Measurements from ENCODE around the gene VSX2.

The VSX2 gene

DNA sequence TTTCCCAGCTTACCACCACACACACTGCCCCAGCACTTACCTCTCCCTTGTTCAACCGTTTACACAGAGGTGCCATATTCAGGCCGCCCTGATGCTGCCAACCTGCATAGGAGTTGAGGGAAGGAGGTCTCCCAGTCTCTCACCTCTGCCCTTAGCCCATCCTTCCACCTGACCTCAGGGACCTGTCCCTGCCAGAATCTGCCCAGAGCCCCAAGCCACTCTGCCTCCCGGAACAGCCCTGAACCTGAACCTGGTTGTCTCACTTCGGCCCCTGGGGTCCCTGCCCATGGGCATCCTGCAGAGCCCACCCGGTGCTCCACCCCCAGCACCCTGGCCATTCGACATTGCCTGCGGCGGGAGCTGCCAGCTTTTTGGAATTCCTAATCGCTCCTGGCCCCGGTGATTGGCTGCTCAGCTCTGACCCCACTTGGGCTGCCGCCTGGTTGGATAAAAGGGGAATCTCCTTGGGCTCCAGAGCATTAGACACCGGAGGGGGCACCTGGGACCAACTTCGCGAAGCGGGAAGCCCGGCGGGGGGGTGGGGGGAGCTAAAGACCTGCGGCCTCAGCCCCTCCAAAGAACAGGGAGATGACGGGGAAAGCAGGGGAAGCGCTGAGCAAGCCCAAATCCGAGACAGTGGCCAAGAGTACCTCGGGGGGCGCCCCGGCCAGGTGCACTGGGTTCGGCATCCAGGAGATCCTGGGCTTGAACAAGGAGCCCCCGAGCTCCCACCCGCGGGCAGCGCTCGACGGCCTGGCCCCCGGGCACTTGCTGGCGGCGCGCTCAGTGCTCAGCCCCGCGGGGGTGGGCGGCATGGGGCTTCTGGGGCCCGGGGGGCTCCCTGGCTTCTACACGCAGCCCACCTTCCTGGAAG, at the start of gene VSX2:
VSX2 (plus strand) TSS at position 476 of the 874 bp plus-strand sequence; CDS start at position 589, 113 bp downstream.
- no peak for DNase-seq (ENCODE audit: low read depth)

DNA sequence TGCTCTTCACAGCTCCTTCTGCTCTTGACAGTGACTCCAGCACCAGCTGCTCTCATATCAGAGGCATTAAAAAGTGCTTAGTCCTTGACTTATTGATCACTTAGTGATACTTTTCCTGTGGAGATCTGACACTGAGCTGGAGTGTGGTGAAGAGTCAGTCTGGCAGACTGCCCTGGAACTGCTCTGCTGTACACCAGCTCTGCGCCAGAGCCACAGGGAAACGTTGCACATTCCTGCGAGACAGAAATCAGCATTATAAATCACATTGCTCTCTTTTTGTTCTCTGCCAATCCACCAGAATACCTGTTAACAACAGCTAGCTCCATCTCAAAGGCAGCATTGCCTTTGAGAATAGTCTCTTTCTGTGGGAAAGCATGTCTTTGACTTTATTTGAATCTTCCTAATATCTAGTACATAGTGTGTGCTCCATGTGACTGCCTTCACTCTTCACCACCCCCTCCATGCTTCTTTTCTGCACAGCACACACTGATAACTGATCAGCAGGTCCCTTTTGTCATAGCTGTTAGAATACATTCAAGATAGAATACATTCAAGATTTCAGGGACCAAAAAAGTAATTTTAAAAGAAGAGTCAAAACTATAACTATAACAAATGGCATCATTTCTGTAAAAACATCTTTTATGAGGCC, 48.2 kb upstream of the VSX2 start:
- no peak for DNase-seq (ENCODE audit: low read depth)

DNA sequence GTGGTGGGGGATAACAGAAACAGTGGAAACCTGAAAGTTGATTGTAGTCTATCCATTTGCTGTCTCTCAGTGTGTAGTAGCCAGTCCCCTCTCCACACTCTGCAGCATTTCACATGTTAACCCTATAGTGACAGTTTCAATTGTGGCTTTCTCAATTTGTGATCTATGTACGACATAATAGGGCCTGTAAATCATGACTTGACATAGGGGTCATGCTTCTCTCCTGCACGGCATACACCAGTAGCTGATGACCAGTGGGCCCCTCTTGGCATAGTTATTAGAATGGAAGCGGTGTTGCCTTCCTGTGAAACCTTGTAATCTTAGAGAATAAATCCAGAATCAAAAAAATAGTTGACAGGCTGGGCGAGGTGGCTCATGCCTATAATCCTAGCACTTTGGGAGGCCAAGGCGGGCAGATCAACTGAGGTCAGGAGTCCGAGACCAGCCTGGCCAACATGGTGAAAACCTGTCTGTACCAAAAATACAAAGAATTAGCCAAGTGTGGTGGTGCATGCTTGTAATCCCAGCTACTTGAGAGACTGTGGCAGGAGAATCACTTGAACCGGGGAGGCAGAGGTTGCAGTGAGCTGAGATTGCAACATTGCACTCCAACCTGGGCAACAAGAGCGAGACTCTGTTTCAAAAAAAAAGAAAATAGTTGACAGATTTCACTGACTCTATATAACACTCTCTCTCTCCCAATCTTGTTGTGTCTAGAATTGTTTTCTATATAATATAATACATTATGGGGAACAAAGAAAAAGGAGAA, 44.6 kb upstream of the VSX2 start:
- DNase-seq (ENCODE audit: low read depth), result no peak

DNA sequence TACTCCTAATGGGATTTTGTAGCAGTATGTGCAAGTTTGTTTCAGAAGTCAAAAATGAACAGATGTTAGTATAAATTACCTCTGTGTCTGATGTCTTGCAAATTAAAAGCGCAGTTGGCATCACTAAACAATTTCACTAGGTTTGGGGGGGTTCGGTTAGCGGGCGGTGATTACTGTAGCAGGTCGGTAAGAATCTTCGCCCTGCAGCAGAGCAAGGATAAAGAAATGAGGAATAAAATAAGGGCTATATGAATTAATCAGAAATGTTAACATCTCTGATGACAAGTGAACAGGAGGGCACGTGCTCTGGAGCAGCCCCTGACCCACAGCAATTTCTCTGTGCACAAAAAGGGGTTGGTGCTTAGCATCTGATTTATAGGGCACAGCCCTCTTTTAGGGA, 43.6 kb upstream of the VSX2 start:
- no peak for DNase-seq (ENCODE audit: low read depth)

DNA sequence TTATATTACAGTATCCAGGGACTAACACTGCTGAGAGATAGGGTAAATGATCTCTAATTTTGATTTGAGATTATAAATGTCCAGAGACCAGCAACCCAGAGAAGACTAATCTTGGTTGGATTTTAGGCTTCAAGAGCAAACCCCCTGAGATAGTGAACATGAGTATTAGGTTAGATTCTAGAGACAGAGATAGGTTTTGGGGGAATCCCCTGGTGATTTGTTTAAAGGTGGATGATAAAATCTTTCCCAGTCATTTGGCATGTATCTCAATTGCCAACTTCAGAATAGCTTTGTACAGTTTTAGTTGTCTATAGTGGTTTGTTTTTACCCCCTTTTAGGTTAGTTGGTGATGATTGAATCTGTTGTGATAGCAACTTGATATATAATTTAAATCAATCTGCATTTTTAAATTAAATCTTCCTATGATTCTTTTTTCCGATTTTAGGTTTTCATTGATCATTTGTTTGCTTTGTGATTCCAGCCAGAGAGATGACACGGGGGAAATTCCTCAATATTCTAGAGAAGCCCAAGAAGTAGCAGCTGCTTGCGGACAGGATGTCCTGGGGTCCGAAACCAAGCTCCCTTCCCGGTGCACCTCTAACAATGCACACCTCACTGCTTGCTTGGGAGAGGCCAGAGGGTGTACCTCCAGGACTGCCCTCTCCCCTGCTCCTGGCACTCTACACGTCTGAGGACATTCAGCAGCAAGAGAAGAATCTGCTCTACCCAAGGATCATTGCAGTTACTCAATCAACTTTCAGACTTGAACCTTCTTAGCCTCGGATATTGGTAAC, 40.6 kb upstream of the VSX2 start:
- DNase-seq (ENCODE audit: low read depth), result no peak

DNA sequence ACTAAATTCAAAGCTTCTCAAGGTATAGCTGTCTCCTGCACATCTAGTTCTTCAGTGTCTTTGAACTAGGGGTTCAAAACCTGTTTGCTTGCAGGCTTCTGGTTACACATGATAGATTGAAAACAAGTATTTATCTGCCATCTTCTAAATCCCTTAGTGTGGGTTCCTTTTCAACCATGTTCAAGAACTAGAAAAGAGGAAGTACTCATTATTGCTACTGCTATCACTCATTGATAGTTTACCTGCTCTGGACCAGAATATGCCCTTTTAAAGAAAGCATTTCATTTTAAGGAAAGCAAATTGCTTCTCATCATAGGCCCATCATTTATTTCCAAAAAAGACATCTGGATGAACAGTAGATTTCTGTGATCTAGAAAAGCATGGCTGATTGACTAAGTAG, 37.1 kb upstream of the VSX2 start:
- DNase-seq (ENCODE audit: low read depth), result no peak

DNA sequence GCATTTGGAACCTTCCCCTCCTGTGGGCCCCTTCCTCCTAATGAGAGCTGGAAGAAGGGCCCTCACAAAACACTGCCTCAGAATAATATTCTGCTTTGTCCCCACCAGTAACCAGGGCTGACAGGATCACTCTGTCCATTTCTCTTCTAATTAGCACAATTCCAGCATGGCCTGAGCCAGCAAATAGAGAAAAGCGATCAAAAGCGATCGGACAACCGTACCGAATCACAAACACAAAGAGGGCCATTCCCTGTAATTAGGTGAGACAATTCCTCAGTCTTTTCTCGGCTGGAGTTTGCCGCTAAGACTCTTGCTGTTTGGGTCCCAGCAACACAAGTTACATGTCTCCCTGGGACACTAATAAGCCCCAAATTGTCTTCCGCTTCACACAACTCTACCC, 35.6 kb upstream of the VSX2 start:
- DNase-seq (ENCODE audit: low read depth), result no peak

DNA sequence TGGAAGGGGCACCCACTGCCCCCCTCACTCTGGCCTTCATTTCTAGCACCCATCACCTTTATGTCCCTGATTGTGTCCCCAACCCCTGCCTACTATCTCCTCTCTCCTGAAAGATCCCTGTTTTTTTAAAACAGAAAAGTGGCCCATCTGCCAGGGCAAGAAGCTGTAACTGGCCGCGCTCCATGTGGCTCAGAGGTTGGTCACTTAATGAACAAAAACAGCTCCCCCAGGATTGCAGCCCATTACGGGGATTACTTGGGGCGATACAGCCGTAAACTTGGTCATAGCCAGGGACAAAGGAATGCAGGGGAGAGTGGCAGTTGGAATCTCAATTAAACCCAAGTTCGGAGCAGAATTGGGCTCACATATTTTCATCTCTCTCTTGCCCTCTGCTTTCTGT, 34.8 kb upstream of the VSX2 start:
- DNase-seq (ENCODE audit: low read depth), result no peak

DNA sequence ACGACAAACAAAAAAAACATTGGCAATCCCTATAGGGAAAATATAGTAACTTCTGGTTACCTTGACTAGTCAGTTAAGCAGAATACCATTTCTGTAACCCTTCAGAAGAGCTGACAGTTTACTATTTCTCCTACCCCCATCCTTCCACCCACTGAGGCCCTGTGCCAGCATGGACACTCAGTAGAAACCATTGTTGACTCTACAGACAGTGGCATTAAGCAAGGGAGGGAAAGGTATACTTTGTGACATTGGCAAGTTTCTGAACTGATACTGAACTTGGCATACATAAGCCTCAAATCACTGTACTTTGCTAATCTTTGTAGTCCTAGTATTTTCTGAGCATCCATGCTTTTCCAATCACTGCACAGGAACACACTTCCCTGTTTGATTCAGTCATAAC, 33.4 kb upstream of the VSX2 start:
- no peak for DNase-seq (ENCODE audit: low read depth)

DNA sequence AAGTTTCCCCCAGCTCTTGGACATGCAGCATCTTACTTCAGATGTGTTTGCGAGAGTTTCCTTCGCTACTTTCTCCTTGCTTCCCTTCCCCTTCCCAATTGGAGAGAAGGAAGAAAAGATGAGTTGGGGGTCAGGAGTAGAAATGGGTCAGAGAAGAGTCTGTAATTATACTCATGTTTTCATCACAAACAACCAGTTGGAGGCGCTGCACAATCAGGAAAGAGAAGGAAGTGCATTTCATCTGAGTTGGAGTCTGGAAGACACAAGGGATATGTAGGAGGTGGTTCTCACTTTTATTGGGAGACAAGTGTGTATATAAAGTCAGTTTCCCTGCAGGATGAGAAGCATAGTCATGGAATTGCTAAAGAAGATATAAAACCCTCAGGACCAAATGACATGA, 31.3 kb upstream of the VSX2 start:
- no peak for DNase-seq (ENCODE audit: low read depth)

DNA sequence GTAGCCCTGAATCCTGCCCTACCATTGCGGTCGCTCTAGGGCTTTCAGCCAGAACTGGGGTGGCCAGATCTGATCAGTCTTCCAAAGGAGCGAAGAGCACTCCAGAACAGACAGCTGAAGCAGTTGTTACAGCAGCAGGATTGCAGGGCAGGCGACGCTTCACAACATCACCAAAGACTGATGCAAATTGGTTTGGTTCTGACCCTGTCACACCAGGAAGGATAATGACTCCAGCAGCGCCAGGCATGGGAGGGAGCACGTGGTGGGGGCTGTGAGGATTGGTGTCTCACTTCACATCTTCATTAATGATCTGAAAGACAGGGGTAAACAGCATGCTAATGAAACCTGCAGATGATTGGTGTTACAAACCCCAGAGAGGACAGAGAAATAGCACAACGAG, 30.6 kb upstream of the VSX2 start:
- no peak for DNase-seq (ENCODE audit: low read depth)

DNA sequence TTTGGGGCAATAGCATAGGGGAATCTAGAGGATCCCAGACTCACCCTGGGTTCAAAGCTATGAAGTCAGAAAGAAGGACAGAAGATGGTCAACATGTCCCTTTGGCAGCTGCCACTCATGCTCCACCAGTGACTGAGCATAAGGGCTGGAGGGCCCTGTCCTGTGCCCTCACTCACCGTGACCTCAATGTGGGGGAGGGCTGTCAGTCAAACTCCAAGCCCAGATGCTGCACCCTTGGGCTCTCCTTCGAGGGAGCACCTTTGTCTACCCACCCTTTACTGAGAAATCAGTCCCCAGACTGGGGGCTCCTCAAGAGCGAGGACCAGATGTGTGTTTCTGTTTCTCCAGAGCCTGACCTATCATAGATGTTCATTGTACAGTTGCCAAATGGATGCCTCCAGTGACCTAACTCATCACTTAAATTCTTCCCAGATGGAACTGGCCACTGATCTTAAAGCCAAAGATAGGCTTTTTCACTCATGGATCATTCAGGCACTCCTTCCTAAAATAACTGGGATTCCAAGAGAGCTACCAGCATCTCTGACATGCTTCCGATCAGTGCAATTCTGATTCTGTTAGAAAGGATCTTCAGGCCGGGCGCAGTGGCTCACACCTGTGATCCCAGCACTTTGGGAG, 27.2 kb upstream of the VSX2 start:
- DNase-seq (ENCODE audit: low read depth), result no peak

DNA sequence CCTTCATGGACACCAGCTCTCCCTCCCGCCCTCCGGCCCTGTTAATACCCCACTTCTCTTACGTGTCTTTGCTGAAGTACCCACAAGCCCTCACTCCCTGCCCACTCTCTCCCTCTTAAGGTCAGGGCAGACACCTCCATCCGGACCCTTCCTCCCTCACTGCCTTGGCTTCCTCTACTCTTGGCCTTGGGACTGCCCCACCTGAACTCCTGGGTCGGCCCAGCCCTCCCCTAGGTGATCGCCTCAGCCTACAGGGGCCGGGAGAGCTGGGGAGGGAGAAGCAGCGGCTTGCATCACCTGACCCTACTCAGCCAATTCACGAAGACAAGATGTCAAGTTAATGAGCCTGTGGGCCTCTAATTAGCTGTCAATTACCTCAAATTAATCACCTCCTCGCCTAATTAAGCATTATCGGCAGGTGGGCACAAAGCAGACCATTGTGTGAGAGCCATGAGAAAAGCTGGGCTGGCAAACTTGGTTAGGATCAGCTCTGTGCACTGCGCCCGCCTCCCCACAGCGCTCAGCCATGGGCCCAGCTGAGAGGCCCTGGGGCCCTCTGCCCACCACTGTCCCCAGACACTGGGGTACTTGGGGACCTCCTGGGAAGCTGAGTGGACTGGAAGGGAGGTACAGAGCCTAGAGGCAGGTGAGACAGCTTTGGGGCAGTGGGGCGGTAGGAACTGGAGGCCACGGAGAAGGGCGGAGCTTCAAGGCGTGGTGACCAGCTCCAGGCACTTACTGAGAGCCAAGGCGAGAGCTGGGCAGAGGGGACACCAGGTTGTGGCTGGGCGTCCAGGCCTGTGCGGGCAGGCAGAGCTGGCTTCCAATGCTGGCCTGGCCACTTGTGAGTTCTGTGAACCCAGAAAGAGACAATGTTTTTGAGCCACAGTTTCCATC, 25.1 kb upstream of the VSX2 start:
- no peak for DNase-seq (ENCODE audit: low read depth)

DNA sequence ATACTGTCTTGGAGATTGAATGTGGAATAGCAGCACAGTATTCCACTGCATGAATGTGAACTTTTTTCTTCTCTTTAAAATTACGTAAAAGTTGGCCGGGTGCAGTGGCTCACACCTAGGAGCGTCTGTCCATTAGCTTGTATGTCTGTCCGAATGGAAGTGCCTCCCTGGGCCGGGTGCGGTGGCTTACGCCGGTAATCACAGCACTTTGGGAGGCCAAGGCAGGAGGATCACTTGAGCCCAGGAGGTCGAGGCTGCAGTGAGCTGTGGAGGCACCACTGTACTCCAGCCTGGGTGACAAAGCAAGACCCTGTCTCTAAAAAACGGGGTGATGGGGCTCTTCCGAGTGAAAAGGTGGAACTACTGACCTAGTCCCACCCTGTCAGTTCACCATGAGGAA, 22.6 kb upstream of the VSX2 start:
- DNase-seq (ENCODE audit: low read depth), result no peak

DNA sequence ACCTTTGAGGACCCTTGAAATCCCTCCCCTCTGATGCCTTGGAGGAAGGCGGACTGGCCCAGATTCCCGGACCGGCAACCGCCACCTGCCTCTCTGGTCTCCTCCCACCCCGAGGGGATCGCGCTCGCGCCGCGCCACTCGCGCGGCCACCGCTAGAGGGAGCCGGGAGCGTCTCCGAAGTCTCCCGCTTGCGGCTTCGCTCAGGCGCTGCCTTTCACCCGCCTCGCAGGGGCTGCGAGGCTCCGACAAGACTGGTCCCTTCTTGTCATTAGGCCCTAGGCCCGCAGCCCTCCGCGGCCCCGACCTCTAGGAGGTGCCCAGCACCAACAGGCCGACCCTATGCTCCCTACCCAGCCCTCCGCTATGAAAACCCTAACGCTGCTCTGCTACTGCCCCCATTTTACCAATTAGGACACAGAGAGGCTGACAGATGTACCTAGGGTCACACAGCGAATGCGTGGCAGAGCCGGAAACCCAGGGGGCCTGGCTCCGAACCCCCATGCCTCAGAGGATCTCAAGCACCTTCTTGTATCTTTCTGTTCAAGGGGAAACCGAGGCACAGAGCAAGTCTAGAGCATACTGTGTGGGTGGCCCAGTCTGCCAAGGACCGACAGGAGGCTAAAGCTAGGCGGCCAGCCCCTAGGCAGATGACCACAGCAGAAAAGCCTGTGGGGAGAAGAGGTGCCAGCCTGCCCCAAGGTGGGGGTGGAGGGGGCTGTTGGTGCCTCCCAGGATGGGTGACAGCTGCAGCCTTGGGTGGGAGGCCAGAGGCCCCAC, 21.4 kb upstream of the VSX2 start:
- DNase-seq (ENCODE audit: low read depth), result peak; percentile 33

DNA sequence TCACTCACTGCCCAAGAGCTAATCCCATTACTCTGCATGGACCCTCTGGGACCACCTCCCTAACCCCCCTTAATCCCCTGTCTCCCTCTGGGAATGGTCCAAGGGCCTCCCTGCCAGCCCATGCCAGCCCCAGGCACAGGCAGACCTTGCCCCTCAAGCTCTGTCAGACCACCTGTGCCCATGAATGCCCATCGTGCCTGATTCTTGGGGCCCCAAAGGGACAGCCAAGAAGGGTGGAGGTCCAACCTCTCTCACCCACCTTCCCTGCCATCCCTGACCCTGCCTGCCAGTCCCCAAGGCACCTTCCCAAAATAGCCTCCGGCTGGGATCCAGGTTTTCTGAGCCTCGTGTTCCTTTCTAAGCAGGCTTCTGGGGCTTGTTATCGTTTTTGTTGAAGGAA, 20.8 kb upstream of the VSX2 start:
- no peak for DNase-seq (ENCODE audit: low read depth)

DNA sequence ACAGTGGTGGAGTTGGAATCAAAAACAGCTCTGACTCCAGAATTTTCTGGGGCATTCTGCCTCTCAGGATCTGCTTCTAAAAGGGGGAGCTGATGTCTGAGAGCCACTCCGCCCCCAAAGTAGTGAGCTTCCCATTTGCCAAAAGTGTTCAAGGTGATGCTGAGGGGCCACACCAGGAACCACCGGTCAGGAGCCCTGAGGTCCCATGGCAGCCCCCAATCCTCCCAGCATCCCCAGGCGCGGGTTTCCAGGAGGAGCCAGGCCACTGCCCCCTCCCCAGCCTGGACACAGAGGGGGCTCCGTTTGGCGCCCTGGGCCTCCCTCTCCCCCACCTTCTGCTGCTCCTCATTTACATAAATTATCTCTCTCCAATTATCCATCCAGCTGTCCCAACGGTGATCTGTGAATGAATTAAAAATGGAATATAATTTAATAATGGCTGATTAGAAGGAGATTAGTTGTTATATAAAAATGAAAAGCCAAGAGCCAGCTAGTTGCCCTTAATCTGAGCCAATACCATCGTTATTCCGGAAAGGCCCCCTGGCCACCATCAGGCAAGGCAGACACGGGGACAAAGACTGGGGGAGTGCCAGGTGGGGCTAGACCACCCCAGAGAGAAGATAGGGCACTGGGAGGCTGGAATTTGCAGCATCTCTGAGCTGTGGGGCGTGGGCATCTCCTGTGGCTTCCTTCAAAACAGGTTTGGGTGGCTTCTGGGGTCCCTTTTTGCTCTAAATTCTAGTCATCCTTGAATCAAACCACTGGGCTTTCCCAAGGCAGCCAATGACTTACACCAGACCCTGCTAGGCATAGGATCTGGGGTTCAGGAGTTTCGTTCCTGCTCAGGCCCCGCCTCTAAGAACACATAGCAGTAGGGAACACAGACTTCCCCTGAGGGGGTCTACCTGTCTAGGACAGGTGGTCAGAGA, 19.7 kb upstream of the VSX2 start:
- no peak for DNase-seq (ENCODE audit: low read depth)

DNA sequence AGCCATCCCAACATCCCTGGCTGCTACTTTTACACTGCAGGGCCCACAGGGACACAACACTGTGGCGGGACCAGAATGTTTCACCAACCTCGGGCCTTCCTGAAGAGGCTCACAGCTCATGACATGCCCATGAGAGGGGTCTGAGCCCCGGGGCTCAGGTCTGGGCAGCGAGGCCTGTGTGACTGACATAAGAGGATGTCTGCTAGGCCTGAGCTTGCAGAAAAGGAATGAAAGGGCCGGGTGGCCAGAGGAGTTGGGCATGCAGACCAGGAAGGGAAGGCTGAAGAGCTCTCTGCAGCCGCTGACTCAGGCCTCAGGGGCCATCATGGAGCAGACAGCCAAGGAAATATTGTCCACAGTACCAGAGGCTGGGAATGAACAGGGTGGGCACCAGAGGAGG, 18.3 kb upstream of the VSX2 start:
- no peak for DNase-seq (ENCODE audit: low read depth)

DNA sequence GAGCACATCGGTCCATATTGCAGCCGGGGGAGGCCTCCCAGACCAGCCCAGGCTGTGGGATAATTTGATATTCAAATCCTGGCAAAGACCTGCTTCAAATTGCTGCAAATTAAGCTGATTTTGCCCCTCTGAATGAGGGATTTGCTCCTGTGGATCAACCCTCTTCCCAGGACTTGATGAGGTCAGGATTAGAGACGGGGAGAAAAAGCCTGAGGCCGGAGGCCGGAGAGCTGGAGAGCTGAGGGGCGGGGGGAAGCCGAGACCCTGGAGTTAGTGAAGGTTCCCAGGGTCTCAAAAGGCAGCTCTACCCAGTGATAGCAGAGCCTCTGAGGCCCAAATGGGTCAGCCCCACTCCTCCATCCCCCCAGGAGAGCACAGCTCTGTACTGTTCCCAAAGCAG, 17.5 kb upstream of the VSX2 start:
- DNase-seq (ENCODE audit: low read depth), result no peak

Data from fibroblast of gingiva (primary cell).